IMR-90 (cell line): ENCODE measurements around the gene TGFBI. TPM values are rescaled to one million over a fixed set of nuclear protein-coding genes. Genes with fewer than 3 reads are reported as not detected.
A peak's percentile ranks its signal among the peaks of the same experiment; 100 is the strongest.

ENCODE experiments used
- ATAC-seq: fragments of 200-7000 bp; cut with Tn5 transposase; 2 replicates; pipeline ENCODE4 v1.9.1; 2020; ENCODE audit warnings: low read depth, mild to moderate bottlenecking, moderate library complexity
- BruUV-seq: library from RNA; stranded (reverse); fragments of 400-500 nt; replicated peaks from 2 replicates; lab custom pipeline; 2021; lab: Mats Ljungman, UMichigan
- CTCF ChIA-PET: fragments of 300-600 bp; formaldehyde crosslinking; extraction: SDS; loops from one replicate; lab custom pipeline; 2021; ENCODE audit warnings: antibody characterized with exemption; lab: Yijun Ruan, JAX
- POLR2A ChIA-PET: fragments of 300-600 bp; sonication (Branson Sonifier 250); formaldehyde crosslinking; loops from one replicate; lab custom pipeline; 2022; ENCODE audit warnings: antibody characterized with exemption; ENCODE audit not compliant: unreplicated experiment; lab: Charles Lee
- DNase-seq: peaks from one replicate; pipeline ENCODE4 v3.0.0; 2013
- H2AFZ ChIP-seq: replicated peaks from 2 replicates; pipeline ENCODE3; 2013; ENCODE audit warnings: low read length, mild to moderate bottlenecking; ENCODE audit not compliant: poor library complexity
- H2AK5ac ChIP-seq: 2 replicates; pipeline ENCODE4 v1.6.1; 2013; ENCODE audit warnings: low read depth, low read length, inconsistent platforms
- H2AK9ac ChIP-seq: replicated peaks from 2 replicates; pipeline ENCODE3; 2013; ENCODE audit warnings: mild to moderate bottlenecking, low read depth, low read length, moderate library complexity; ENCODE audit not compliant: poor library complexity
- H2BK120ac ChIP-seq: 2 replicates; pipeline ENCODE4 v1.6.1; 2013; ENCODE audit warnings: low read depth, low read length, inconsistent platforms
- H2BK15ac ChIP-seq: 3 replicates; pipeline ENCODE4 v1.6.1; 2013; ENCODE audit warnings: low read depth, low read length, inconsistent platforms
- H2BK20ac ChIP-seq: 2 replicates; pipeline ENCODE4 v1.6.1; 2013; ENCODE audit warnings: low read depth, mild to moderate bottlenecking, inconsistent platforms, low read length, moderate library complexity
- H2BK5ac ChIP-seq: 2 replicates; pipeline ENCODE4 v1.6.1; 2013; ENCODE audit warnings: mild to moderate bottlenecking, low read depth, low read length, inconsistent platforms; ENCODE audit not compliant: poor library complexity, severe bottlenecking
- H3K14ac ChIP-seq: replicated peaks from 2 replicates; pipeline ENCODE4 v1.6.1; 2013; ENCODE audit warnings: low read depth, low read length, inconsistent platforms
- H3K18ac ChIP-seq: 2 replicates; pipeline ENCODE4 v1.6.1; 2013; ENCODE audit warnings: low read depth, low read length, control low read depth
- H3K23ac ChIP-seq: 2 replicates; pipeline ENCODE4 v1.6.1; 2013; ENCODE audit warnings: low read depth, low read length, inconsistent platforms
- H3K27ac ChIP-seq: 2 replicates; pipeline ENCODE4 v1.5.1; 2013; ENCODE audit warnings: mild to moderate bottlenecking, control low read depth, low read length; ENCODE audit not compliant: insufficient read depth
- H3K27me3 ChIP-seq: 2 replicates; pipeline ENCODE4 v1.6.1; 2013; ENCODE audit warnings: low read length; ENCODE audit not compliant: control insufficient read depth, insufficient read depth
- H3K36me3 ChIP-seq: 2 replicates; pipeline ENCODE4 v1.6.1; 2013; ENCODE audit warnings: low read length, mixed read lengths; ENCODE audit not compliant: control insufficient read depth, insufficient read depth
- H3K4ac ChIP-seq: 2 replicates; pipeline ENCODE4 v1.6.1; 2013; ENCODE audit warnings: low read depth, low read length, inconsistent platforms
- H3K4me1 ChIP-seq: 2 replicates; pipeline ENCODE4 v1.6.1; 2013; ENCODE audit warnings: low read length, mixed read lengths; ENCODE audit not compliant: control insufficient read depth, insufficient read depth
- H3K4me2 ChIP-seq: 2 replicates; pipeline ENCODE4 v1.6.1; 2013; ENCODE audit warnings: low read depth, mild to moderate bottlenecking, control low read depth, low read length, moderate library complexity
- H3K4me3 ChIP-seq: 2 replicates; pipeline ENCODE4 v1.5.1; 2013; ENCODE audit warnings: low read depth, mild to moderate bottlenecking, control low read depth, low read length, moderate library complexity; ENCODE audit not compliant: insufficient read depth
- H3K56ac ChIP-seq: 2 replicates; pipeline ENCODE4 v1.6.1; 2013; ENCODE audit warnings: low read length, inconsistent platforms; ENCODE audit not compliant: insufficient read depth; ENCODE audit errors: extremely low read depth
- H3K79me1 ChIP-seq, 2 experiments: 2 replicates each; pipeline ENCODE4 v1.6.1; 2013; ENCODE audit warnings: low read length in 2 of 2, inconsistent platforms in 1 of 2, low read depth in 1 of 2
- H3K9ac ChIP-seq: 2 replicates; pipeline ENCODE4 v1.6.1; 2013; ENCODE audit warnings: low read depth, low read length, control low read depth
- H3K9me1 ChIP-seq: 2 replicates; pipeline ENCODE4 v1.6.1; 2013; ENCODE audit warnings: low read length, inconsistent platforms; ENCODE audit not compliant: insufficient read depth
- H3K9me3 ChIP-seq: 2 replicates; pipeline ENCODE4 v1.6.1; 2013; ENCODE audit warnings: low read length; ENCODE audit not compliant: control insufficient read depth, insufficient read depth
- H4K20me1 ChIP-seq: 2 replicates; pipeline ENCODE4 v1.6.1; 2013; ENCODE audit warnings: low read length, inconsistent platforms; ENCODE audit not compliant: insufficient read depth
- H4K5ac ChIP-seq: 2 replicates; pipeline ENCODE4 v1.6.1; 2013; ENCODE audit warnings: mild to moderate bottlenecking, low read depth, low read length, control low read depth
- H4K8ac ChIP-seq, 2 experiments: 2 replicates each; pipeline ENCODE4 v1.6.1; 2013; ENCODE audit warnings: low read depth in 2 of 2, low read length in 2 of 2, control low read depth in 1 of 2, inconsistent platforms in 1 of 2
- H4K91ac ChIP-seq: 2 replicates; pipeline ENCODE4 v1.6.1; 2013; ENCODE audit warnings: low read depth, low read length, inconsistent platforms; ENCODE audit not compliant: insufficient read depth
- MXI1 ChIP-seq: IDR thresholded peaks from 2 replicates; pipeline ENCODE4 v1.6.1; 2012; ENCODE audit warnings: low read depth, mild to moderate bottlenecking, low read length, moderate library complexity, borderline replicate concordance
- WGBS, 2 experiments: methylation state at CpG; one replicate each; pipeline versions ENCODE4 v1.1.5 to v1.1.7; 2013; ENCODE audit warnings: missing lambda C conversion rate in 2 of 2; ENCODE audit not compliant: insufficient read length in 1 of 2; ENCODE audit errors: extremely low coverage in 2 of 2; 5-methylcytosine and 5-hydroxymethylcytosine counted together
- dilution Hi-C: fragments of 300-500 bp; cut with HindIII; formaldehyde crosslinking; loops from one replicate; pipeline ENCODE4 v1.14.3; 2018; ENCODE audit warnings: low sequenced_read_pairs; ENCODE audit not compliant: unreplicated experiment
- in situ Hi-C: fragments of 300-500 bp; cut with MboI; formaldehyde crosslinking; loops from 3 replicates; pipeline ENCODE4 v1.14.3; 2019; ENCODE audit warnings: low sequenced_read_pairs, inconsistent platforms, mixed read lengths
- intact Hi-C: fragments of 100-400 bp; cut with micrococcal nuclease; formaldehyde crosslinking; loops from 2 replicates; pipeline ENCODE4 v1.10.0; 2022
- polyA plus RNA-seq, 3 experiments: library from polyadenylated mRNA; depleted of rRNA; stranded (reverse); fragments of >200 nt; gene quantifications; 2 replicates each; pipeline ENCODE4 v1.2.3, GENCODE V29; 2012; ENCODE audit warnings: low replicate concordance in 1 of 3
- total RNA-seq: library from RNA; depleted of rRNA; stranded (reverse); fragments of >200 nt; gene quantifications from 2 replicates; pipeline ENCODE4 v1.2.3, GENCODE V29; 2012

The TGFBI gene
- total and polyA plus RNA-seq, 2 of the 4 experiments (the other 2 are of a cell fraction), result 618 to 1,551 TPM

GRCh38 chr5:136028090-136028489, 698 bp upstream of the TGFBI start:
- H2AK5ac ChIP-seq, result peak overlapping the region; percentile 73
- ATAC-seq (no peak), DNase-seq (no peak)
- no peak for TF ChIP-seq MXI1
- peak overlapping the region; percentile 88; the same call in 1 of the 2 replicates for H3K18ac ChIP-seq
- H4K91ac ChIP-seq, result peak overlapping the region; percentile 93
- H2BK5ac ChIP-seq, result no peak overlapping the region
- CTCF ChIA-PET, result interaction anchor here (1.0 to 1.2 kb wide), 2 partner anchors 28 to 85 kb away, joined by 3 read pairs; no protein-coding TSS in a partner anchor
- no peaks in the 10 kb centered on the region for H3K27me3 ChIP-seq
- peak overlapping the region; percentile 74; the same call in 1 of the 2 replicates for H3K14ac ChIP-seq
- no peak overlapping the region for H3K23ac ChIP-seq
- H3K9ac ChIP-seq, result 0 out of 2 replicates have a peak overlapping the region, but pooled peaks have one; percentile 76
- H3K9me1 ChIP-seq, result peaks cover 22% of the 10 kb centered on the region
- no peak overlapping the region; the same call in 1 of the 2 replicates for H3K27ac ChIP-seq
- peaks cover 16 to 52% of the 10 kb centered on the region in 2 experiments for H3K79me1 ChIP-seq
- H3K4me2 ChIP-seq, result no peak overlapping the region; the same call in 1 of the 2 replicates
- no peaks in the 10 kb centered on the region for H3K9me3 ChIP-seq
- dilution Hi-C loops, result no loop called here
- peak overlapping the region; percentile 59 for H2AK9ac ChIP-seq
- peak overlapping the region; percentile 78 to 83; a peak in 2 of 4 replicates for H4K8ac ChIP-seq
- H4K5ac ChIP-seq, result no peak overlapping the region; the same call in 1 of the 2 replicates
- peaks cover 29% of the 10 kb centered on the region for H3K4me1 ChIP-seq
- peaks cover 30% of the 10 kb centered on the region for H3K36me3 ChIP-seq
- H2BK15ac ChIP-seq, result peak overlapping the region; percentile 67; the same call in 2 of the 3 replicates
- peak overlapping the region; percentile 94 for H3K4ac ChIP-seq
- no peak overlapping the region for H3K56ac ChIP-seq
- peak overlapping the region; percentile 97 for H2BK120ac ChIP-seq
- BruUV-seq, result no TSS peak
- intact Hi-C loops, result loop anchor here (5.0 kb wide), 1 partner anchor 41 kb away; no protein-coding TSS in a partner anchor
- H2BK20ac ChIP-seq, result no peak overlapping the region; the same call in 1 of the 2 replicates
- no CpG with 5 or more reads among the region's 3 CpGs for WGBS, 2 experiments
- H2AFZ ChIP-seq, result no peak overlapping the region
- POLR2A ChIA-PET, result interaction anchor here (0.5 to 1.2 kb wide), 6 partner anchors 9 to 62 kb away, joined by 3 to 6 read pairs (median 4); no protein-coding TSS in a partner anchor
- no peak overlapping the region for H3K4me3 ChIP-seq
- in situ Hi-C loops, result no loop called here
- H4K20me1 ChIP-seq, result peaks cover 38% of the 10 kb centered on the region
